SK-N-MC (cell line): ENCODE data around the gene PRCP.

Experiments used
- EZH2 ChIP-seq: fragments of 200-600 bp; sonication (generic); IDR thresholded peaks from one replicate; pipeline ENCODE4 v1.6.1; 2017; ENCODE audit warnings: antibody characterized with exemption
- POLR2AphosphoS5 ChIP-seq: IDR thresholded peaks from 2 replicates; pipeline ENCODE4 v1.6.1; 2012; ENCODE audit warnings: mild to moderate bottlenecking, low read depth, low read length, borderline replicate concordance

DNA sequence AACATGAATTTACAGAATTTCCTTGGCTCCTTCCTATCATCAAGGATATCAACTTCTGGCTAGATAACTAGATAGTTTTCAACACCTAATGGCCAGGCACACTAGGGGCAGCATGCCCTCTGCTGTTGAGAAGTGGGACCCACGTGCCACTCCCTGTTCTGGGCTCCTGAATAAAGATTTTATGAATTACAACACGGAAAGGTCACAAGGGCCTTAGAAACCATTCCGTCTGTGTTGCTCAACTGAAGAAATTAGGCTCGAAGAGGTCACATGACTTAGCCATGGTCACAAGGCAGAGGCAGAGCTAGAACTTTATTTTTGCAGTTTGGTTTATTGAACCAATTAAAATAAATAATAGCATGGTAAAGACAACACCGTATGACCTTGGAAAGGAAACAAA, 36.0 kb downstream of the PRCP start:
- no peak for TF ChIP-seq POLR2AphosphoS5
- no peak for TF ChIP-seq EZH2
